GM10266 (cell line): ENCODE measurements around the gene QPRT.

Source experiments
- DNase-seq: peaks from one replicate; pipeline ENCODE4 v3.0.0; 2012; ENCODE audit errors: extremely low spot score
- CTCF ChIP-seq: IDR thresholded peaks from 2 replicates; pipeline ENCODE4 v1.5.1; 2012; ENCODE audit warnings: mild to moderate bottlenecking, low read depth; ENCODE audit not compliant: control insufficient read depth, insufficient read depth; ENCODE audit errors: missing control alignments

The QPRT gene

GRCh38 chr16:29656688-29657523, 22.1 kb upstream of the QPRT start:
- DNase-seq: no peak

GRCh38 chr16:29658705-29659104, 20.3 kb upstream of the QPRT start:
- no peak for DNase-seq
- no peak for TF ChIP-seq CTCF

More at GRCh38 chr16:29656688-29657523, 22.1 kb upstream of the QPRT start:
- TF ChIP-seq CTCF: no peak

GRCh38 chr16:29662000-29662728, 16.8 kb upstream of the QPRT start:
- peak; percentile 43 for DNase-seq
- TF ChIP-seq CTCF: no peak

GRCh38 chr16:29662729-29663015, 16.3 kb upstream of the QPRT start:
- no peak for TF ChIP-seq CTCF
- peak; percentile 75 for DNase-seq

GRCh38 chr16:29663016-29663806, 15.8 kb upstream of the QPRT start, which contains the start of gene SPN:
Gene SPN (plus strand): TSS chr16:29663247. CDS start chr16:29663729, 482 bp downstream.
- no peak for TF ChIP-seq CTCF
- DNase-seq: peak; percentile 80

GRCh38 chr16:29663807-29664090, 15.2 kb upstream of the QPRT start:
- DNase-seq: no peak
- no peak for TF ChIP-seq CTCF
